HCT116 (cell line): ENCODE data around the gene EPS8.

Experiments used
- POLR2A ChIP-seq: IDR thresholded peaks from 2 replicates; pipeline ENCODE4 v1.7.0; 2011; ENCODE audit warnings: borderline replicate concordance; ENCODE audit not compliant: insufficient read depth, insufficient read length; ENCODE audit errors: extremely low read depth
- POLR2AphosphoS5 ChIP-seq: IDR thresholded peaks from 2 replicates; pipeline ENCODE4 v1.6.1; 2011; ENCODE audit warnings: mild to moderate bottlenecking, low read depth, low read length, moderate library complexity
- YY1 ChIP-seq: IDR thresholded peaks from 2 replicates; pipeline ENCODE4 v1.6.1; 2011; ENCODE audit warnings: low read length, low read depth, moderate library complexity, mild to moderate bottlenecking; ENCODE audit not compliant: insufficient replicate concordance; ENCODE audit errors: extremely low read depth
- TF ChIP-seq, protein P1 (sequence below), 3 experiments: fragments of 200-600 bp in 1 of 3; sonication (generic) in 1 of 3; IDR thresholded peaks in 2 of 3; conservative IDR thresholded peaks in 1 of 3; 2 replicates each; pipeline ENCODE4 v1.5.1; 2012 to 2017; ENCODE audit warnings: low read depth in 2 of 3, low read length in 2 of 3, antibody characterized with exemption in 1 of 3, borderline replicate concordance in 1 of 3, control low read depth in 1 of 3, mild to moderate bottlenecking in 1 of 3, mixed read lengths in 1 of 3, mixed run types in 1 of 3, moderate library complexity in 1 of 3; ENCODE audit not compliant: insufficient read depth in 1 of 3

DNA sequence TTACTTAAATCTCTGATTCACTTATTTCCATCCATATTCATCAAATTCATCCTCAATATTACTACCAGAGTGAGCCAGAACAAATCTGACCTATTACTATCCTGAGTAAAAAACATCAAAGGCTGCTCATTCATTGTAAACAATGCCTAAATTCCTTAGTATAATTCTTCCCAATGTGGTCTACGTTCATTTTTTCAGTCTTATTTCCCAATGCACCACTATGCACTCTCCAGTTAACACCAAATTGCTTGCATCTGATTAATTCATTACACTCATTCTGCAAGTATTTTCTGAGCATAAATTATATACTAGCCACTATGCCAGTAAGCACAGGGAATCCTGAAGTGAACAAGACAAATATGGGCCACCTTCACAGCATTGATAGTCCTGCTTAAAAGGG lies 110.0 kb downstream of the EPS8 start:
- TF ChIP-seq, protein P1, sequence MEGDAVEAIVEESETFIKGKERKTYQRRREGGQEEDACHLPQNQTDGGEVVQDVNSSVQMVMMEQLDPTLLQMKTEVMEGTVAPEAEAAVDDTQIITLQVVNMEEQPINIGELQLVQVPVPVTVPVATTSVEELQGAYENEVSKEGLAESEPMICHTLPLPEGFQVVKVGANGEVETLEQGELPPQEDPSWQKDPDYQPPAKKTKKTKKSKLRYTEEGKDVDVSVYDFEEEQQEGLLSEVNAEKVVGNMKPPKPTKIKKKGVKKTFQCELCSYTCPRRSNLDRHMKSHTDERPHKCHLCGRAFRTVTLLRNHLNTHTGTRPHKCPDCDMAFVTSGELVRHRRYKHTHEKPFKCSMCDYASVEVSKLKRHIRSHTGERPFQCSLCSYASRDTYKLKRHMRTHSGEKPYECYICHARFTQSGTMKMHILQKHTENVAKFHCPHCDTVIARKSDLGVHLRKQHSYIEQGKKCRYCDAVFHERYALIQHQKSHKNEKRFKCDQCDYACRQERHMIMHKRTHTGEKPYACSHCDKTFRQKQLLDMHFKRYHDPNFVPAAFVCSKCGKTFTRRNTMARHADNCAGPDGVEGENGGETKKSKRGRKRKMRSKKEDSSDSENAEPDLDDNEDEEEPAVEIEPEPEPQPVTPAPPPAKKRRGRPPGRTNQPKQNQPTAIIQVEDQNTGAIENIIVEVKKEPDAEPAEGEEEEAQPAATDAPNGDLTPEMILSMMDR (IDR thresholded peaks at IDR 0.05 in 2 of 3, conservative IDR thresholded peaks at IDR 0.05 in 1 of 3; ENCODE audit: borderline replicate concordance in 1 of 3, insufficient read depth in 1 of 3, low read depth in 2 of 3, low read length in 2 of 3), result no peak
- TF ChIP-seq POLR2A, result no peak
- TF ChIP-seq YY1, result no peak
- TF ChIP-seq POLR2AphosphoS5, result no peak
